Vagina (tissue), 2 donors: ENCODE results near the gene ISG20.

ENCODE experiments used
- CTCF ChIP-seq, 3 experiments: fragments of 450-650 bp in 2 of 3; fragments of 200-600 bp in 1 of 3; sonication (generic) in 1 of 3; IDR thresholded peaks; one replicate each; pipeline ENCODE4 v1.5.1; 2017 to 2019; ENCODE audit warnings: antibody characterized with exemption in 3 of 3, mild to moderate bottlenecking in 2 of 3, moderate library complexity in 2 of 3
- POLR2A ChIP-seq, 2 donors: fragments of 450-650 bp; IDR thresholded peaks; one replicate each; pipeline ENCODE4 v1.6.1; 2017; ENCODE audit warnings: antibody characterized with exemption in 2 of 2, mild to moderate bottlenecking in 2 of 2, moderate library complexity in 2 of 2

DNA sequence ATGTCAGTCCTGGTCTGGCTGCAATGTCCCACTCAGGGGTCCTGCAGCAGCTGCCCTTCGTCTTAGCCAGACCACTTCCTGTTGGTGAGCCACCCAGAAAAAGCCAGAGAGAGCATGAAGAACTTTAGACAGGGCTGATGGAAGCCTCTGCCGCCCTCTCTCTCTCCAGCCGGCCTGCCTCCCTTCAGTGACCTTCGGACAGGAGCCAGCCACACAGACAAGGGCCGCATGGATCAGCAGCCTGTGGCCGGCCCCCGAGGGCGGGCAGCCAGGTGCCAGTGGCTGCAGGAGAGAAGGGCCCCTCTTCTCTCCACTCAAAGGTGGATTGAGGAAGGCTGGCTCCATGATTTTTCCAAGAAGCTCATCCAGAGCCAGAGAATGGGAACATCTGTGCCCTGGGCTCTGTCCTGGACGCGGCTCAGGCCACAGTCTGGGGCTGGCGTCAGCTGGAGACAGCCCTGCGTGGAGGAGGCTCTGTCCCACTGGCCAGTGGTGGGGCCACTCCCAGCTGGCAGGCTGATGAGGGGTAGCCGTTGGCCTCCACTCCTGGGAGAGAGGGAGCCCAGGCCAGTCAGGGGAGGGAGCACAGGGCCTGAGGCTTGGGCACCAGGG, 42.9 kb downstream of the ISG20 start:
- no peak for TF ChIP-seq CTCF (IDR thresholded peaks at IDR 0.05)
- TF ChIP-seq POLR2A (IDR thresholded peaks at IDR 0.05), result no peak
